Skeletal muscle tissue (tissue), 4 donors: Measurements from ENCODE around the gene TM4SF18. TPM values are rescaled to one million over a fixed set of nuclear protein-coding genes. Genes with fewer than 3 reads are reported as not detected.

Experiments used
- H3K27ac ChIP-seq: one replicate; pipeline ENCODE4 v1.7.0; 2013; ENCODE audit warnings: mild to moderate bottlenecking, low read depth, low read length, inconsistent platforms
- H3K27me3 ChIP-seq, 3 donors: one replicate each; pipeline ENCODE4 v1.7.0; 2013; ENCODE audit warnings: low read length in 3 of 3; ENCODE audit not compliant: control insufficient read depth in 3 of 3, insufficient read depth in 3 of 3
- H3K36me3 ChIP-seq, 3 donors: one replicate each; pipeline ENCODE4 v1.7.0; 2013; ENCODE audit warnings: low read length in 3 of 3; ENCODE audit not compliant: control insufficient read depth in 3 of 3, insufficient read depth in 3 of 3
- H3K4me1 ChIP-seq, 3 donors: one replicate each; pipeline ENCODE4 v1.7.0; 2013; ENCODE audit warnings: low read length in 3 of 3, mild to moderate bottlenecking in 3 of 3; ENCODE audit not compliant: control insufficient read depth in 3 of 3, insufficient read depth in 3 of 3
- H3K4me3 ChIP-seq, 3 donors: one replicate each; pipeline ENCODE4 v1.7.0; 2013; ENCODE audit warnings: low read length in 3 of 3
- H3K9ac ChIP-seq, 3 donors: one replicate each; pipeline ENCODE4 v1.7.0; 2013; ENCODE audit warnings: low read length in 3 of 3, mild to moderate bottlenecking in 3 of 3, moderate library complexity in 2 of 3, low read depth in 1 of 3
- H3K9me3 ChIP-seq, 3 donors: one replicate each; pipeline ENCODE4 v1.7.0; 2013; ENCODE audit warnings: low read length in 3 of 3; ENCODE audit not compliant: control insufficient read depth in 3 of 3
- total RNA-seq: library from RNA; depleted of rRNA; stranded (reverse); fragments of >200 nt; gene quantifications from one replicate; pipeline ENCODE4 v1.2.3, GENCODE V29; 2014
- donor health status: Osteomylitis.

The TM4SF18 gene
- total RNA-seq, 1 donor from 2014 or later, result 6.3 TPM

GRCh38 chr3:149375501-149376196, 42.2 kb upstream of the TM4SF18 start:
- H3K27me3 ChIP-seq, result no peaks in the 10 kb centered on the region
- peaks cover 3 to 13% (median 7%) of the 10 kb centered on the region in 3 donors for H3K4me1 ChIP-seq
- peak overlapping the region; percentile 45 to 86 (median 68) for H3K4me3 ChIP-seq
- H3K27ac ChIP-seq, result peak overlapping the region; percentile 70
- no peaks in the 10 kb centered on the region for H3K9me3 ChIP-seq
- peaks cover 0 to 4% (median 0%) of the 10 kb centered on the region in 3 donors for H3K36me3 ChIP-seq
- H3K9ac ChIP-seq, result peak overlapping the region; percentile 27 to 65 (median 63)

GRCh38 chr3:149374793-149375500, 41.5 kb upstream of the TM4SF18 start:
- H3K27me3 ChIP-seq, result no peaks in the 10 kb centered on the region
- peak overlapping the region; percentile 45 to 86 (median 68) for H3K4me3 ChIP-seq
- H3K4me1 ChIP-seq, result peaks cover 3 to 13% (median 7%) of the 10 kb centered on the region in 3 donors
- no peaks in the 10 kb centered on the region for H3K9me3 ChIP-seq
- peak overlapping the region; percentile 70 for H3K27ac ChIP-seq
- H3K9ac ChIP-seq, result peak overlapping the region; percentile 3 to 63 (median 25)
- peaks cover 0 to 5% (median 0%) of the 10 kb centered on the region in 3 donors for H3K36me3 ChIP-seq

DNA sequence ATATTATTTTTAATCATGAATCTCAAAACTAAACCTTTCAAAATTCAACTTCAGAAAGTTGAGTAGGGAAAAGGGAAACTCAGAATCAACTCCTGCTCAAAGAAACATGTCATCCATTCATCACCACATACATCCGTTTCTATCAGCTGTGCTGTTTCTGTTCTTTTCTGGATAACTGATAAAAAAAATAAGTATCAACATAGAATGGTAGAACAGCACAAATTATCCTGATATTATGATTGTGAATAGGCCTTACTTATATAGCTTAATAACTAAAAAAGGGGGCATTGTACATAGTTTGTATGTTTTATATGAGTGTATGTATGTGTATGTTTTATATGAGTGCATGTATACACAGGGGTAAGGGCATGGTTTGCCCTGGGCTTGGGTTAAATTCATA, 41.0 kb upstream of the TM4SF18 start:
- Histone ChIP-seq H3K9me3 (no peaks in the 10 kb centered on the region), H3K9ac (peak overlapping the region in 1 of 3 donors; percentile 3), H3K27ac (no peak overlapping the region), H3K36me3 (peaks cover 0 to 7% (median 0%) of the 10 kb centered on the region in 3 donors), H3K4me3 (peak overlapping the region in 1 of 3 donors; percentile 86), H3K4me1 (peaks cover 3 to 13% (median 7%) of the 10 kb centered on the region in 3 donors), H3K27me3 (no peaks in the 10 kb centered on the region)

DNA sequence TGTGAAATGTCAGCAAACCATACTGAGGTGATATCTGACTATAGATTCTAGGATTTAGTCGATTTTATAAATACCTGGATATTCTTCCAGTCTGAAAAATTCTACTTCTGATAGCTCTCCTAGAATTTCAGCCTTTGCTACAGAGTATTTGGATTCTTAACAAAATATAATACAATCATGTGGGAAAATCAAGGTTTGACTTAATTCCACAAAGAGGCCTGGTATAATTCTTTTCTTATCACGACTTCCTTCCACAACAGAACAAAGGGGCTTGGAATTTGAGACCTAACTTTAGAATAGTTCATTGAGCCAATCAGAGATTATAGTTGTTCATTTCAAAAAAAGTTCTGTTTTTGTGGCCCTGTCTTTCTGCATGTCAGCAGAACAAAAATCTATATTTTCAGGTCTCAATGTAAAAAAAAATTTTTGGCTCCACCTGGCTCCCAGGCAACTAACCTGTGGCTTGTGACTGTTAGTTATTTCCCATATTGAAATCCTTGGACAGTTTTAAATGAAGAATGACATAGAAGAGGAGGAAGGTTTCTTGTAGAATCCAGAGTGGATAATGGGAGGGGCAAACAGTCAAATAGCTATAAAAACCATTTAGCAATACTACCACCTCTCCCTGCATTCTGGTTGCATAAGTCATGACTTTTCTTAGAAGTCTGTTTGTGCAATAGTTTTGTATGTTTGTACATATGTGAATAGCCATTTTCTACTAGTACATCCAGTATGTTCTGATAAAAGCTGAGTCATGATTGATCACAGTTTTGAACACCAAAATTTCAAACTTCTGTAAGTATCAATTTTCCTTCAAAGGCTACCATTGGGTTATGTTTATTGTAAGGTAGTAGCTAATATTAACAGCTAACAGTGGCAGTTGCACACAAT, 40.0 kb upstream of the TM4SF18 start:
- H3K27ac ChIP-seq, result peak overlapping the region; percentile 12
- H3K27me3 ChIP-seq, result no peaks in the 10 kb centered on the region
- H3K4me3 ChIP-seq, result peak overlapping the region in 1 of 3 donors; percentile 45
- no peak overlapping the region for H3K9ac ChIP-seq
- peaks cover 3 to 12% (median 7%) of the 10 kb centered on the region in 3 donors for H3K4me1 ChIP-seq
- peaks cover 0 to 7% (median 0%) of the 10 kb centered on the region in 3 donors for H3K36me3 ChIP-seq
- H3K9me3 ChIP-seq, result no peaks in the 10 kb centered on the region

DNA sequence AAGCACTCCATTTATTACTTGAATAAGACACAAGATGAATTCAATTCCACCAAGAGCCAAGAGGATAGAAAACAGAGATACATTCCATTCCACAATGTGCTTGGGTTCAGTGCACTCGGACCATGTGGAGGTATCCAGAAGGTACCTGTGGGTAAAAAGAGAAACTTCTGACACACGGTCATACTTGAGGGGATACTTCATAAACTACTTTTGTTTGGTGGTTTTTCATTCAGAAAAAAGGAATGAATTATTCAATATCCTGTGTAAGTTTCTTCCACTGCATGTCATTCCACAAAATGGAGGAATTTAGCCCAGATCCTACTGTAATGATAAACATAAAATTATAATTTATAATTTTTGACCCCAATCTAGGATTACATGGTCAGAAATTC, 38.3 kb upstream of the TM4SF18 start:
- H3K4me3 ChIP-seq, result no peak overlapping the region
- no peaks in the 10 kb centered on the region for H3K9me3 ChIP-seq
- no peaks in the 10 kb centered on the region for H3K27me3 ChIP-seq
- peaks cover 0 to 2% (median 0%) of the 10 kb centered on the region in 3 donors for H3K4me1 ChIP-seq
- no peak overlapping the region for H3K9ac ChIP-seq
- peak overlapping the region; percentile 2 for H3K27ac ChIP-seq
- peaks cover 0 to 7% (median 0%) of the 10 kb centered on the region in 3 donors for H3K36me3 ChIP-seq

DNA sequence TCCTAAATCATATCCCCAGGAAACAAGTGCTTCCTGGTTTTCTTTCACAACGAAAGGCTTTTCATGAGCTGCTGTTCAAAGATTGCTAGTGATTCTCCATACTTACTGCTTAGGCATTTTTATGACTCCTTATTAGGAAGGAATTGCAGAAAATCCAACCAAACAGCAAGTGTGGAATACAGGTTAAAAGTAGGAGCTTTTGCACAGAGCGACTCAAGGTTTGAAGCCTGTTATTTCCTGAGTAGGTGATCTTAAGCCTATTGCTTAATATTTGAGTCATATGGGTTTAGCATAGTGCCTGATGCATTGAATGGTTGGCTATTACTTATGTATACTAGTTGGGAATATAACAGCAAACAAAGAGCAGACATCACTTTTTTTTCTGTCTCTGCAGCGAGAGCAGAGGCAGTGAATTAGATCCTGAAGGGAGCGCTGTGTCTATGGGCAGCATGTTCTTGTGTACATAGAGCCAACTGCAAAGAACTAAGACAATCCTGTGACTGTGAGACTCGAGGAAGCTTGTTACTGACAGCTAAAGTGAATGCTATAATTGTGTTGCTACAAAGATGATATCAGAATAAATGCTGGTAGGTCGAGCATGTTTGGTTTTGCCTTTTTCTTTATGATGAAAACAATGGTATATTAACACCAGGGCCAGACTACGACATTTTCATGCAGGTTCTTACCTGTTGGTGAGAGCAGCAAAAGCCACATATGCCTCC, 37.7 kb upstream of the TM4SF18 start:
- no peak overlapping the region for H3K4me3 ChIP-seq
- H3K36me3 ChIP-seq, result peaks cover 0 to 7% (median 0%) of the 10 kb centered on the region in 3 donors
- H3K4me1 ChIP-seq, result peaks cover 0 to 2% (median 0%) of the 10 kb centered on the region in 3 donors
- H3K27ac ChIP-seq, result peak overlapping the region; percentile 2
- H3K27me3 ChIP-seq, result no peaks in the 10 kb centered on the region
- no peak overlapping the region for H3K9ac ChIP-seq
- H3K9me3 ChIP-seq, result no peaks in the 10 kb centered on the region

DNA sequence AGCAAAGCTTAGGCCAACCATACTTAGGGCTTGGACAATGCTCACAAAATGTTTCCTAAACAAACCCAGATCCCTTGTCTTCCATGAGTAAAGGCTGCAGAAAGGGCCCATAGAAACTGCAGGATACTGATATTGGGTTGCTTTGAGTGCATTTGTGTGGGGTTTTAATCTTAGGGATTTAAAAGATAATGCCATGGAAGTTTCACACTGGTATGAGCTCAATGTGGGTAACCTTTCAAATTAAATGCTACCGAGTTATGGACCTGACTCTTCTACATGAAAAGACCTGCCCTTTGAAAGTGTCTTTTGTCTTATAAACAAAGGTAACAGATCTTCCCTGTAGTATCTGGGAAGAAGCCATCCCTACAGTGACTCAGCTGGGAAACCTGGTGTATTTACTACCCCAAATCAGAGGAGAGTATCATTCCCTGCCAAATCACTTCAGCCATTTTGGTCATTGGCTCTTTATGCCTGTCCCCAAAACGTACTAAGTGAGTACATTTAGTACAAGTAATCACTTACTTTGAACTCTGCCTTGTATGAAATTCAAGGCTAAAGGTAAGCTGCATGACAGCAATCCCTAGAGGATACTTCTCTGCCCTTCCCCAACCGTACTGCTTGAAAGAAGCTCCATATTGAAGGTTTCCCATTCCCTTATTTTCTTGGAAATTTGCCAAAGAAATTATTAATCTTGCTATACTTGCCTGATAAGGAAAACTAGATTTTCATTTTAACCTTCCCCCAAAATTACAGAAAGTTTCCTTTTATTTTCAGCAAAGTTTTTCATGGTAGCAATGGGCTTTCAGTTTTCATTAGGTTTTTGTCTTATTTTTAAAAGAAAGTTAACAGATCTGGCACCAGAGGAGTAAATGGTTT, 36.8 kb upstream of the TM4SF18 start:
- Histone ChIP-seq H3K27ac (peak overlapping the region; percentile 14), H3K4me3 (no peak overlapping the region), H3K4me1 (peaks cover 0 to 2% (median 0%) of the 10 kb centered on the region in 3 donors), H3K36me3 (peaks cover 0 to 7% (median 0%) of the 10 kb centered on the region in 3 donors), H3K9me3 (no peaks in the 10 kb centered on the region), H3K9ac (no peak overlapping the region), H3K27me3 (no peaks in the 10 kb centered on the region)

DNA sequence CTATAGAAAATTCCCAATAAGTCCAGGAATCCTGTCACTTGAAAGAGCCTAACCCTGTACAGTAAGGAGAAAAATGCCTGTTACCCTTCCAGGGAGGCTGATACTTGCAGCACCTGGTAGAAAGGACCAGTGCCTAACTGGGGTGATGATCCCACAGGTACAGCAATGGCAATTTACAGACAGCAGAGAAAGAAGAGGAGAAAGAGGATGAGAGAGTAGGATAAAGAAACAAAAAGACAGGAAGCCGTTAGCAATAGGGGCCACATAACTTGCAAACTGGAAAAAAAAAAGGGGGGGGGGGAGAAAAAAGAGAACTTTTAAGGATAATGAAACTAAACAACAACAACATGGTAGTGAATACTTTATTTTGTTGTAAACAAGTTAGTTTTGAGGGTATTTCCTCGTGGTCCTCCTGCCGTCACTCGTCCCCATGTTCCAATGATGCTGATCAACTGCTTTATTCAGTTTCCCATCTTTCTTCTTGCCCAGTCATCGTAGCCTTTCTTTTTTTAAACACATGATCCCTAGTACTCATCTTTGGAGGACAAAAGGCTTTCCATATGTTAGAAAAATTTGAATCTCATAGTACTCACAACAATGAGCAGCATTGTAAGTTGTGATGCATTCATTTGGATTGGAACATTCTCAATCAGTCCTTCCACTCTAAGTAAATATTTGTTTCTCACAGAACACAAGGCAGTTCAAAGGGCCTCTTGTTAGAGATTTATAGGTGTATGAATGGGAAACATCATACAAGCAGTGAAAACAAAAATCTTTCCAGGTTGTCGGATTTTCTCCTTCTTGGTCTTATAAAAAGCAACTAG, 35.5 kb upstream of the TM4SF18 start:
- Histone ChIP-seq H3K9me3 (no peaks in the 10 kb centered on the region), H3K36me3 (peaks cover 0 to 6% (median 0%) of the 10 kb centered on the region in 3 donors), H3K27ac (no peak overlapping the region), H3K9ac (no peak overlapping the region), H3K4me1 (peaks cover 0 to 2% (median 0%) of the 10 kb centered on the region in 3 donors), H3K27me3 (no peaks in the 10 kb centered on the region), H3K4me3 (no peak overlapping the region)
